GM12873 (cell line): ENCODE results near the gene ARGLU1.

ENCODE experiments used
- CTCF ChIP-seq: IDR thresholded peaks from 2 replicates; pipeline ENCODE4 v1.5.1; 2012; ENCODE audit warnings: low read depth, mild to moderate bottlenecking, moderate library complexity, low read length, control low read depth; ENCODE audit not compliant: insufficient read depth; ENCODE audit errors: missing control alignments

Gene ARGLU1

GRCh38 chr13:106595625-106596024, 27.7 kb upstream of the ARGLU1 start:
- TF ChIP-seq CTCF, result no peak

GRCh38 chr13:106594980-106595379, 27.0 kb upstream of the ARGLU1 start:
- TF ChIP-seq CTCF, result no peak

- TF ChIP-seq CTCF, result no peak
Observed at GRCh38 chr13:106593132-106593531, 25.2 kb upstream of the ARGLU1 start.

GRCh38 chr13:106591299-106591698, 23.4 kb upstream of the ARGLU1 start:
- no peak for TF ChIP-seq CTCF

- TF ChIP-seq CTCF, result no peak
Observed at GRCh38 chr13:106589716-106590115, 21.8 kb upstream of the ARGLU1 start.

- TF ChIP-seq CTCF, result no peak
Observed at GRCh38 chr13:106588367-106588766, 20.4 kb upstream of the ARGLU1 start.

GRCh38 chr13:106587787-106588186, 19.9 kb upstream of the ARGLU1 start:
- TF ChIP-seq CTCF, result no peak
